Gastroesophageal sphincter (tissue), 3 donors: ENCODE measurements around the gene SHANK1.

Source experiments
- CTCF ChIP-seq, 4 experiments: fragments of 200-600 bp in 2 of 4; fragments of 450-650 bp in 2 of 4; sonication (generic) in 1 of 4; IDR thresholded peaks; one replicate each; pipeline ENCODE4 v1.5.1; 2017 to 2019; ENCODE audit warnings: antibody characterized with exemption in 4 of 4, mild to moderate bottlenecking in 2 of 4, moderate library complexity in 2 of 4
- POLR2A ChIP-seq, 2 donors: fragments of 450-650 bp; IDR thresholded peaks; one replicate each; pipeline ENCODE4 v1.6.1; 2017; ENCODE audit warnings: antibody characterized with exemption in 2 of 2, mild to moderate bottlenecking in 2 of 2, moderate library complexity in 1 of 2

GRCh38 chr19:50705422-50706019 lies 14.1 kb downstream of the SHANK1 start:
- TF ChIP-seq CTCF (IDR thresholded peaks at IDR 0.05) (peak in 2 of 4 experiments; percentile 24 to 34), POLR2A (IDR thresholded peaks at IDR 0.05) (no peak)
